H9 (cell line): ENCODE results near the gene PLXNA1. TPM values are rescaled to one million over a fixed set of nuclear protein-coding genes. Genes with fewer than 3 reads are reported as not detected.

Experiments
- DNase-seq: peaks from one replicate; pipeline ENCODE4 v3.0.0-alpha.2; 2017
- H2AFZ ChIP-seq: one replicate; pipeline ENCODE4 v1.6.1; 2013; ENCODE audit warnings: mild to moderate bottlenecking, low read length, control low read depth, moderate library complexity
- H2AK5ac ChIP-seq: 2 replicates; pipeline ENCODE4 v1.6.1; 2013; ENCODE audit warnings: low read length, control low read depth, mixed read lengths; ENCODE audit not compliant: insufficient read length
- H2BK120ac ChIP-seq: one replicate; pipeline ENCODE4 v1.6.1; 2013; ENCODE audit warnings: low read depth, mild to moderate bottlenecking, low read length, control low read depth, inconsistent platforms; ENCODE audit not compliant: poor library complexity, severe bottlenecking
- H2BK12ac ChIP-seq: 2 replicates; pipeline ENCODE4 v1.6.1; 2013; ENCODE audit warnings: low read length, control low read depth, mixed read lengths, low read depth; ENCODE audit not compliant: insufficient read length
- H2BK15ac ChIP-seq: 2 replicates; pipeline ENCODE4 v1.6.1; 2013; ENCODE audit warnings: low read depth, low read length, control low read depth
- H2BK20ac ChIP-seq: one replicate; pipeline ENCODE4 v1.6.1; 2013; ENCODE audit warnings: low read depth, mild to moderate bottlenecking, low read length, control low read depth, inconsistent platforms; ENCODE audit not compliant: poor library complexity, severe bottlenecking
- H2BK5ac ChIP-seq: 2 replicates; pipeline ENCODE4 v1.6.1; 2013; ENCODE audit warnings: low read length, control low read depth, mixed read lengths; ENCODE audit not compliant: insufficient read length
- H3K14ac ChIP-seq: 2 replicates; pipeline ENCODE4 v1.6.1; 2013; ENCODE audit warnings: low read length, control low read depth; ENCODE audit not compliant: insufficient read depth
- H3K18ac ChIP-seq: 2 replicates; pipeline ENCODE4 v1.6.1; 2013; ENCODE audit warnings: low read depth, mild to moderate bottlenecking, mixed read lengths, low read length, control low read depth; ENCODE audit not compliant: insufficient read length
- H3K23ac ChIP-seq: 2 replicates; pipeline ENCODE4 v1.6.1; 2013; ENCODE audit warnings: low read length, control low read depth, mixed read lengths, low read depth; ENCODE audit not compliant: insufficient read length
- H3K23me2 ChIP-seq: 2 replicates; pipeline ENCODE4 v1.6.1; 2013; ENCODE audit warnings: low read depth, mild to moderate bottlenecking, mixed read lengths, low read length, control low read depth; ENCODE audit not compliant: insufficient read length, poor library complexity, severe bottlenecking
- H3K27ac ChIP-seq: 2 replicates; pipeline ENCODE4 v1.5.1; 2013; ENCODE audit warnings: low read length, control low read depth, mixed read lengths, low read depth; ENCODE audit not compliant: insufficient read length
- H3K27me3 ChIP-seq: 2 replicates; pipeline ENCODE4 v1.6.1; 2013; ENCODE audit warnings: low read length, control low read depth, inconsistent platforms; ENCODE audit not compliant: insufficient read depth
- H3K4ac ChIP-seq: 2 replicates; pipeline ENCODE4 v1.6.1; 2013; ENCODE audit warnings: low read depth, mild to moderate bottlenecking, control low read depth, inconsistent platforms, low read length, moderate library complexity
- H3K4me1 ChIP-seq: 2 replicates; pipeline ENCODE4 v1.6.1; 2013; ENCODE audit warnings: low read length, control low read depth, inconsistent platforms; ENCODE audit not compliant: insufficient read depth
- H3K4me2 ChIP-seq: 2 replicates; pipeline ENCODE4 v1.6.1; 2013; ENCODE audit warnings: low read length, control low read depth, mixed read lengths; ENCODE audit not compliant: insufficient read length, insufficient read depth
- H3K56ac ChIP-seq: 2 replicates; pipeline ENCODE4 v1.6.1; 2013; ENCODE audit warnings: low read depth, mild to moderate bottlenecking, mixed read lengths, low read length, control low read depth; ENCODE audit not compliant: insufficient read length
- H3K79me1 ChIP-seq: 2 replicates; pipeline ENCODE4 v1.6.1; 2013; ENCODE audit warnings: low read depth, mild to moderate bottlenecking, moderate library complexity, low read length, control low read depth, inconsistent platforms; ENCODE audit not compliant: insufficient read depth, poor library complexity, severe bottlenecking
- H3K79me2 ChIP-seq: 2 replicates; pipeline ENCODE4 v1.6.1; 2013; ENCODE audit warnings: low read length, control low read depth, inconsistent platforms; ENCODE audit not compliant: insufficient read depth
- H3K9ac ChIP-seq: 2 replicates; pipeline ENCODE4 v1.6.1; 2013; ENCODE audit warnings: low read length, control low read depth, mixed read lengths; ENCODE audit not compliant: insufficient read length; ENCODE audit errors: extremely low read depth
- H3K9me3 ChIP-seq: one replicate; pipeline ENCODE4 v1.6.1; 2013; ENCODE audit warnings: low read depth, low read length, inconsistent platforms; ENCODE audit not compliant: control insufficient read depth
- H3T11ph ChIP-seq: one replicate; pipeline ENCODE4 v1.6.1; 2013; ENCODE audit warnings: mild to moderate bottlenecking, low read length, control low read depth, inconsistent platforms
- H4K20me1 ChIP-seq: one replicate; pipeline ENCODE4 v1.6.1; 2013; ENCODE audit not compliant: control insufficient read depth, insufficient read length, insufficient read depth
- H4K5ac ChIP-seq: 2 replicates; pipeline ENCODE4 v1.6.1; 2013; ENCODE audit warnings: low read depth, mild to moderate bottlenecking, mixed read lengths, low read length, control low read depth; ENCODE audit not compliant: insufficient read length
- H4K8ac ChIP-seq: replicated peaks from 2 replicates; pipeline ENCODE4 v1.6.1; 2013; ENCODE audit warnings: low read length, control low read depth, mixed read lengths, low read depth; ENCODE audit not compliant: insufficient read length
- H4K91ac ChIP-seq: 2 replicates; pipeline ENCODE4 v1.6.1; 2013; ENCODE audit warnings: low read depth, mild to moderate bottlenecking, moderate library complexity, mixed read lengths, low read length, control low read depth; ENCODE audit not compliant: insufficient read length
- H3K27ac Mint-ChIP-seq, 3 experiments: 2 replicates in 2 of 3; 3 replicates in 1 of 3; pipeline ENCODE4 v1.8.0; 2020 to 2021; ENCODE audit warnings: mixed read lengths in 3 of 3, mild to moderate bottlenecking in 1 of 3, moderate library complexity in 1 of 3
- H3K27me3 Mint-ChIP-seq: 2 replicates; pipeline ENCODE4 v1.8.0; 2021; ENCODE audit warnings: low read depth, mild to moderate bottlenecking, moderate library complexity, mixed read lengths
- H3K36me3 Mint-ChIP-seq, 3 experiments: 2 replicates in 2 of 3; 3 replicates in 1 of 3; pipeline ENCODE4 v1.8.0; 2020 to 2021; ENCODE audit warnings: low read depth in 3 of 3, mixed read lengths in 3 of 3; ENCODE audit not compliant: insufficient read depth in 1 of 3
- H3K4me1 Mint-ChIP-seq, 2 experiments: 2 replicates each; pipeline ENCODE4 v1.8.0; 2020; ENCODE audit warnings: mixed read lengths in 2 of 2
- H3K4me3 Mint-ChIP-seq, 2 experiments: 2 replicates in 1 of 2; 3 replicates in 1 of 2; pipeline ENCODE4 v1.8.0; 2020 to 2021; ENCODE audit warnings: mild to moderate bottlenecking in 2 of 2, mixed read lengths in 2 of 2, moderate library complexity in 1 of 2
- H3K9me3 Mint-ChIP-seq, 2 experiments: 2 replicates in 1 of 2; 3 replicates in 1 of 2; pipeline ENCODE4 v1.8.0; 2020; ENCODE audit warnings: mild to moderate bottlenecking in 2 of 2, mixed read lengths in 2 of 2, moderate library complexity in 1 of 2
- CTCF ChIP-seq: fragments of 200-600 bp; sonication (generic); conservative IDR thresholded peaks from 3 replicates; pipeline ENCODE4 v1.8.0; 2021; ENCODE audit warnings: antibody characterized with exemption, mild to moderate bottlenecking
- whole genome bisulfite sequencing: extraction: QIAGEN DNeasy Blood & Tissue Kit; methylation state at CpG from one replicate; pipeline ENCODE4 v1.1.7; 2013; ENCODE audit warnings: missing lambda C conversion rate, low lambda C conversion rate, mixed read lengths; ENCODE audit not compliant: insufficient read length; ENCODE audit errors: extremely low coverage; 5-methylcytosine and 5-hydroxymethylcytosine counted together
- total RNA-seq: library from RNA; stranded (reverse); gene quantifications from 2 replicates; pipeline ENCODE4 v1.2.1, GENCODE V29; 2021

The PLXNA1 gene
- total RNA-seq, 1 experiment from 2014 or later, result 42.1 TPM

- Histone ChIP-seq H3K79me2 (no peaks in the 10 kb centered on the region; the same call in 1 of the 2 replicates), H4K20me1 (peaks cover 2% of the 10 kb centered on the region), H3K14ac (no peak overlapping the region), H3K56ac (no peak overlapping the region), H3K9ac (no peak overlapping the region), H3K79me1 (no peaks in the 10 kb centered on the region), H2BK15ac (no peak overlapping the region), H3K23me2 (no peaks in the 10 kb centered on the region), H4K91ac (no peak overlapping the region), H3T11ph (no peak overlapping the region), H2BK120ac (no peak overlapping the region), H2AFZ (no peak overlapping the region), H4K8ac (no peak overlapping the region), H3K27ac (no peak overlapping the region), H2BK20ac (no peak overlapping the region), H3K27me3 (no peaks in the 10 kb centered on the region), H3K18ac (no peak overlapping the region), H3K23ac (no peak overlapping the region), H3K4me2 (no peak overlapping the region), H2AK5ac (no peak overlapping the region), H3K9me3 (no peaks in the 10 kb centered on the region), H3K4me1 (peaks cover 4% of the 10 kb centered on the region; the same call in 1 of the 2 replicates), H2BK5ac (no peak overlapping the region), H2BK12ac (no peak overlapping the region), H3K4ac (no peak overlapping the region), H4K5ac (no peak overlapping the region)
- Mint-ChIP-seq H3K27ac (peak overlapping the region in 1 of 3 experiments; percentile 75; a peak in 2 of 7 replicates), H3K4me1 (peaks cover 11 to 24% of the 10 kb centered on the region in 2 experiments), H3K9me3 (no peaks in the 10 kb centered on the region), H3K36me3 (peaks cover 2 to 11% (median 8%) of the 10 kb centered on the region in 3 experiments; a peak in 6 of 7 replicates), H3K27me3 (no peaks in the 10 kb centered on the region), H3K4me3 (no peak overlapping the region)
- no peak for TF ChIP-seq CTCF
- DNase-seq, result no peak
- WGBS, result no CpG with 5 or more reads among the region's 12 CpGs
Observed at GRCh38 chr3:127000761-127001160, 17.8 kb downstream of the PLXNA1 start.
